SK-N-SH (cell line): ENCODE results near the gene EMP2. TPM values are rescaled to one million over a fixed set of nuclear protein-coding genes. Genes with fewer than 3 reads are reported as not detected.

Experiments used
- CTCF ChIA-PET: fragments of 300-600, 350-600 bp; formaldehyde crosslinking; extraction: SDS; loops from one replicate; lab custom pipeline; 2021; lab: Yijun Ruan, JAX
- POLR2A ChIA-PET: fragments of 350-600 bp; sonication (Branson Sonifier 250); formaldehyde crosslinking; extraction: SDS; loops from one replicate; lab custom pipeline; 2020; ENCODE audit warnings: antibody characterized with exemption, inconsistent platforms; lab: Yijun Ruan, JAX
- DNase-seq: peaks from one replicate; pipeline ENCODE4 v3.0.0; 2012
- H2AFZ ChIP-seq: fragments of 200-600 bp; sonication (generic); 2 replicates; pipeline ENCODE4 v1.8.1; 2016; ENCODE audit warnings: antibody characterized with exemption, mild to moderate bottlenecking, low read depth
- H3F3A ChIP-seq: fragments of 200-600 bp; sonication (generic); replicated peaks from 2 replicates; pipeline ENCODE3; 2016; ENCODE audit warnings: antibody characterized with exemption, mild to moderate bottlenecking; ENCODE audit not compliant: insufficient read depth
- H3K27ac ChIP-seq, 2 experiments: fragments of 200-500 bp in 1 of 2; fragments of 200-600 bp in 1 of 2; sonication (Bioruptor generic) in 1 of 2; sonication (generic), shearing (Covaris generic) in 1 of 2; 2 replicates each; pipeline versions ENCODE4 v1.5.1 to v1.6.1; 2014 to 2016; ENCODE audit warnings: low read depth in 2 of 2, inconsistent platforms in 1 of 2, low read length in 1 of 2, mild to moderate bottlenecking in 1 of 2, mixed read lengths in 1 of 2
- H3K27me3 ChIP-seq: fragments of 200-600 bp; sonication (generic), shearing (Covaris generic); 2 replicates; pipeline ENCODE4 v1.6.1; 2016; ENCODE audit warnings: mixed run types; ENCODE audit not compliant: insufficient read depth
- H3K36me3 ChIP-seq, 2 experiments: fragments of 200-500 bp in 1 of 2; fragments of 200-600 bp in 1 of 2; sonication (Bioruptor generic) in 1 of 2; sonication (generic) in 1 of 2; replicated peaks in 1 of 2; 2 replicates each; pipeline versions ENCODE3 to v1.5.1; 2014 to 2016; ENCODE audit warnings: low read length in 1 of 2, mild to moderate bottlenecking in 1 of 2; ENCODE audit not compliant: insufficient read depth in 2 of 2, control insufficient read depth in 1 of 2
- H3K4me1 ChIP-seq, 2 experiments: fragments of 200-500 bp in 1 of 2; fragments of 200-600 bp in 1 of 2; sonication (Bioruptor generic) in 1 of 2; sonication (generic), shearing (Covaris generic) in 1 of 2; 2 replicates each; pipeline versions ENCODE4 v1.5.1 to v1.6.1; 2014 to 2016; ENCODE audit warnings: low read depth in 1 of 2, low read length in 1 of 2, mixed run types in 1 of 2; ENCODE audit not compliant: insufficient read depth in 2 of 2, control insufficient read depth in 1 of 2
- H3K4me2 ChIP-seq: fragments of 200-600 bp; sonication (generic), shearing (Covaris generic); 2 replicates; pipeline ENCODE4 v1.6.1; 2017; ENCODE audit warnings: mixed run types
- H3K4me3 ChIP-seq, 2 experiments: fragments of 200-500 bp in 1 of 2; fragments of 200-600 bp in 1 of 2; sonication (Bioruptor generic) in 1 of 2; sonication (generic), shearing (Covaris generic) in 1 of 2; 2 replicates each; pipeline versions ENCODE4 v1.5.1 to v1.8.1; 2014 to 2016; ENCODE audit warnings: low read depth in 2 of 2, inconsistent platforms in 1 of 2, low read length in 1 of 2, mild to moderate bottlenecking in 1 of 2, mixed read lengths in 1 of 2, moderate library complexity in 1 of 2
- H3K79me2 ChIP-seq: fragments of 200-600 bp; sonication (generic); 2 replicates; pipeline ENCODE4 v1.8.1; 2017; ENCODE audit warnings: mild to moderate bottlenecking; ENCODE audit not compliant: insufficient read depth
- H3K9ac ChIP-seq: fragments of 200-600 bp; sonication (generic); 2 replicates; pipeline ENCODE4 v1.6.1; 2017; ENCODE audit warnings: mixed run types
- H3K9me2 ChIP-seq: fragments of 200-600 bp; sonication (generic); 2 replicates; pipeline ENCODE4 v1.6.1; 2017; ENCODE audit warnings: mixed run types
- H3K9me3 ChIP-seq: fragments of 200-600 bp; sonication (generic); 2 replicates; pipeline ENCODE4 v1.6.1; 2017; ENCODE audit warnings: mixed run types, mild to moderate bottlenecking, moderate library complexity
- H4K20me1 ChIP-seq: fragments of 200-600 bp; sonication (generic); 2 replicates; pipeline ENCODE4 v1.6.1; 2017; ENCODE audit warnings: mild to moderate bottlenecking, mixed run types; ENCODE audit not compliant: insufficient read depth
- FOXJ3 ChIP-seq: sonication (generic); formaldehyde crosslinking; IDR thresholded peaks from 2 replicates; pipeline ENCODE4 v1.5.1; 2020; ENCODE audit warnings: mild to moderate bottlenecking, missing genetic modification reagents
- IRF3 ChIP-seq: fragments of 150-350 bp; IDR thresholded peaks from 2 replicates; pipeline ENCODE4 v1.6.1; 2016; ENCODE audit warnings: mild to moderate bottlenecking, low read depth, low read length
- MAX ChIP-seq: IDR thresholded peaks from 2 replicates; pipeline ENCODE4 v1.4.0; 2012; ENCODE audit warnings: low read depth
- NFIC ChIP-seq: IDR thresholded peaks from 2 replicates; pipeline ENCODE4 v1.4.0; 2012; ENCODE audit warnings: borderline replicate concordance
- POLR2AphosphoS5 ChIP-seq: IDR thresholded peaks from 2 replicates; pipeline ENCODE4 v1.6.1; 2012; ENCODE audit warnings: low read depth, low read length
- RCOR1 ChIP-seq: fragments of 150-350 bp; IDR thresholded peaks from 2 replicates; pipeline ENCODE4 v1.6.1; 2017; ENCODE audit warnings: antibody characterized with exemption, low read length
- REST ChIP-seq: IDR thresholded peaks from 2 replicates; pipeline ENCODE4 v1.6.1; 2012; ENCODE audit warnings: mild to moderate bottlenecking, low read depth, low read length, moderate library complexity
- RFX5 ChIP-seq: IDR thresholded peaks from 2 replicates; pipeline ENCODE4 v1.6.1; 2012; ENCODE audit warnings: mild to moderate bottlenecking, improper control_type of control experiment, low read length
- RXRA ChIP-seq: IDR thresholded peaks from 2 replicates; pipeline ENCODE4 v1.4.0; 2012; ENCODE audit warnings: low read depth, mild to moderate bottlenecking, borderline replicate concordance
- SMC3 ChIP-seq: IDR thresholded peaks from 2 replicates; pipeline ENCODE4 v1.6.1; 2012; ENCODE audit warnings: low read depth, low read length, improper control_type of control experiment
- TCF12 ChIP-seq: IDR thresholded peaks from 2 replicates; pipeline ENCODE4 v1.4.0; 2012
- WGBS: methylation state at CpG from one replicate; pipeline ENCODE4 v1.1.6; 2017; ENCODE audit warnings: low lambda C conversion rate; 5-methylcytosine and 5-hydroxymethylcytosine counted together
- polyA plus RNA-seq, 3 experiments: library from polyadenylated mRNA; depleted of rRNA; stranded (reverse); fragments of >200 nt; gene quantifications; 2 replicates each; pipeline ENCODE4 v1.2.3, GENCODE V29; 2012
- TF ChIP-seq, protein P1 (sequence below): IDR thresholded peaks from 2 replicates; pipeline ENCODE4 v1.4.0; 2012; ENCODE audit warnings: low read depth, borderline replicate concordance

EMP2 gene
- polyA plus RNA-seq, 1 of the 3 experiments (the other 2 are of a cell fraction), result 4.3 TPM

DNA sequence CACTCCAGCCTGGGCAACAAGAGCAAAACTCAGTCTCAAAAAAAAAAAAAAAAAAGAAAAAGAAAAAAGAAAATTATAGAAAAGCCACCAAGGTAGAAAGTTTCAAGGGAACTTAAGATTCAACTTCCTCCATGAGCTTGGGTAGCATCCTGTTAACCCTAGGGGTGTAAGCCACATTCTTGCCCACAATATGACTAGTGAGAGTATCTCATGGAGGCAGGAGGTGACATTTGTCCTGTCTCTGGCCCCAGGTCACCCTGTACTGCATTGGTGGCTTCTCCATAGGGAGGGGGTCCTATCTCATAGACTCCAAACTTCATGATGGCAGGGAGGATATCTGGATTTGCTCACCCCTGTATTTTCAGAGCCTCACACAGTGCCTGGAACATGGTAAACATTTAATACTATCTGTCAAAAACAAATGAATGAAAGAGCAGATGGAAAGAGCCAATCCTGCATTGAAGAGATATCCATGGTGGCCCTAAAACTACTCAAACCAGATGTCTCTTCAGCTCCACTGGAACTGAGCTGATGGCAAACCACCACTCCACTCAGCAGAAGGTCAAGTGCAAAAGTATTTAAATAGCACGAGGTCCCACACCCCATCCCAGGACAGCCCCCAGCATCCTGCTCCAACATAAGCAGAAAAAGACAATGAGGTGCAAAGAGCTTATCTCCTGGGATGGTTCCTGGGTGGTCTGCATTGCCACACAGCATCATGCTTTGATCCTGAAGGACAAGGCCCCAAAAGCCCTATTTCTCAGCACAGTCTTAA is 50.3 kb downstream of the EMP2 start:
- DNase-seq, result no peak
- Histone ChIP-seq H4K20me1 (no peaks in the 10 kb centered on the region), H2AFZ (no peak overlapping the region), H3F3A (no peaks in the 10 kb centered on the region), H3K27ac (no peak overlapping the region), H3K27me3 (no peaks in the 10 kb centered on the region), H3K36me3 (no peaks in the 10 kb centered on the region), H3K9me2 (no peaks in the 10 kb centered on the region), H3K79me2 (no peaks in the 10 kb centered on the region), H3K4me1 (no peaks in the 10 kb centered on the region), H3K9ac (no peak overlapping the region), H3K9me3 (no peaks in the 10 kb centered on the region), H3K4me2 (no peak overlapping the region), H3K4me3 (no peak overlapping the region)
- CTCF ChIA-PET, result interaction anchor here (1.0 to 1.2 kb wide), 2 partner anchors 8 to 202 kb away, joined by 3 to 4 read pairs; no protein-coding TSS in a partner anchor
- WGBS, result 80% methylated on average over 1 of the region's 1 CpG
- POLR2A ChIA-PET, result no interaction called here
- TF ChIP-seq FOXJ3 (CRISPR knock-in tag) (no peak), TCF12 (no peak), RFX5 (no peak), RXRA (no peak), POLR2AphosphoS5 (no peak), REST (no peak), MAX (no peak), NFIC (no peak), RCOR1 (no peak)
- TF ChIP-seq, protein P1, sequence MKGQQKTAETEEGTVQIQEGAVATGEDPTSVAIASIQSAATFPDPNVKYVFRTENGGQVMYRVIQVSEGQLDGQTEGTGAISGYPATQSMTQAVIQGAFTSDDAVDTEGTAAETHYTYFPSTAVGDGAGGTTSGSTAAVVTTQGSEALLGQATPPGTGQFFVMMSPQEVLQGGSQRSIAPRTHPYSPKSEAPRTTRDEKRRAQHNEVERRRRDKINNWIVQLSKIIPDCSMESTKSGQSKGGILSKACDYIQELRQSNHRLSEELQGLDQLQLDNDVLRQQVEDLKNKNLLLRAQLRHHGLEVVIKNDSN, result no peak

DNA sequence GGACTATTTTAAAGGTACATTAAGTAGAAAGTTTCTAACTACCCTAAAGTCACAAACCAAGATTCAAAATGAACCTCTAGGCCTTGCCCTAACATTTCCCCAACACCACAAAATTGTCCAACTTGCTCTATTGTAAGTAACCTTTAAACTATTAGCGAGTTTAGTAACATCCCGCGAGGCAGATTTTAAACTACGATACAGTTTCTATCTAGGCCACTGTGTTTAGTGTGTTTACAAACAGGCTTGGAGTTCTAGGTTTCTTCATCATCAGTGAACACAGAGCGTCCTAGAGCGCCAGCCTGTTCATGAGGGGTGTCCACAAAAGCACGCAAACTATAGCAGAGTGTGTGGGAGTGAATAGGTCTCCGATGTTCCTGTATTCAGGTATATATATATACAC is 51.8 kb downstream of the EMP2 start:
- Histone ChIP-seq H3K27me3 (no peaks in the 10 kb centered on the region), H3K27ac (no peak overlapping the region), H3K79me2 (no peaks in the 10 kb centered on the region), H3F3A (no peaks in the 10 kb centered on the region), H3K4me1 (no peaks in the 10 kb centered on the region), H3K9me3 (no peaks in the 10 kb centered on the region), H3K4me2 (no peak overlapping the region), H4K20me1 (no peaks in the 10 kb centered on the region), H3K9me2 (no peaks in the 10 kb centered on the region), H3K4me3 (no peak overlapping the region), H2AFZ (no peak overlapping the region), H3K36me3 (no peaks in the 10 kb centered on the region), H3K9ac (no peak overlapping the region)
- POLR2A ChIA-PET, result no interaction called here
- 90% methylated on average over 8 of the region's 8 CpGs for WGBS
- DNase-seq, result no peak
- TF ChIP-seq IRF3, result no peak
- no peak for TF ChIP-seq SMC3
- CTCF ChIA-PET, result interaction anchor here (2.3 kb wide), 1 partner anchor 390 kb away, joined by 5 read pairs; no protein-coding TSS in a partner anchor
